C4-2B (cell line): Measurements from ENCODE around the gene DBNL.

Experiments used
- ZFX ChIP-seq: fragments of 450-650 bp; IDR thresholded peaks from 2 replicates; pipeline ENCODE4 v1.6.1; 2017
- TF ChIP-seq, protein P1 (sequence below): fragments of 450-650 bp; conservative IDR thresholded peaks from 2 replicates; pipeline ENCODE4 v1.5.1; 2017; ENCODE audit warnings: mild to moderate bottlenecking

DNA sequence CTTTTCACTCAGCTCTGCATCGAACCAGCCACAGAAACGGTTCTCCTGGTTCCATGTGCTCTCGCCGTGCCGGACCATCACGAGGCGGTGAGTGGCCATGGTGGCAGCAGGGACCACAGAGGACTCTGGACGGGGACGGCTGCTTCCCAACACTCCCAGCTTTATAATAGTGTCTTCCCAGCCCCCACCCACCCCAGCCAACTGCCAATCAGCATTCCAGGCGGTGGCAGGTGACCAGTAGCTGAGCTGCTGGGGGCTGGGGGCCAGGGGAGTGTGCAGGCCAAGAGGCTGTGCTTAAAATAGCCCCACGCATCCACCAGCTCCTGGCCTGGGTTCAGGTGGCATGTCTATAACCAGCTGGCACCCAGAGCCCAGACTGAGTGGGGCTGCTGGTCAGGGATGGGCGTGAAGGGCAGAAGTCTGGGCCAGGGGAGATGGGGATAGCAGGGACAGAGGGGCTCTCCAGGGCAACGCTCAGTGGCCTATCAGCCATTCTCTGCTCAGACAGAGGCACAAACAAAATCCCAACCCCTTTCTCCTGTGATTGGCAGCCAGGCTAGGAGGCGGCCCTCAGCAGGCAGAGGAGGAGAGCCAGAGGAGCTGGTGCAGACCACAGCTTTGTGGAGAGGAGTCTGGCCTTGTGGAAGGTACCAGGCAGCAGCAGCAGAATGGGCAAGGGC lies 21.1 kb downstream of the DBNL start, which contains the start of gene PGAM2:
- TF ChIP-seq, protein P1, sequence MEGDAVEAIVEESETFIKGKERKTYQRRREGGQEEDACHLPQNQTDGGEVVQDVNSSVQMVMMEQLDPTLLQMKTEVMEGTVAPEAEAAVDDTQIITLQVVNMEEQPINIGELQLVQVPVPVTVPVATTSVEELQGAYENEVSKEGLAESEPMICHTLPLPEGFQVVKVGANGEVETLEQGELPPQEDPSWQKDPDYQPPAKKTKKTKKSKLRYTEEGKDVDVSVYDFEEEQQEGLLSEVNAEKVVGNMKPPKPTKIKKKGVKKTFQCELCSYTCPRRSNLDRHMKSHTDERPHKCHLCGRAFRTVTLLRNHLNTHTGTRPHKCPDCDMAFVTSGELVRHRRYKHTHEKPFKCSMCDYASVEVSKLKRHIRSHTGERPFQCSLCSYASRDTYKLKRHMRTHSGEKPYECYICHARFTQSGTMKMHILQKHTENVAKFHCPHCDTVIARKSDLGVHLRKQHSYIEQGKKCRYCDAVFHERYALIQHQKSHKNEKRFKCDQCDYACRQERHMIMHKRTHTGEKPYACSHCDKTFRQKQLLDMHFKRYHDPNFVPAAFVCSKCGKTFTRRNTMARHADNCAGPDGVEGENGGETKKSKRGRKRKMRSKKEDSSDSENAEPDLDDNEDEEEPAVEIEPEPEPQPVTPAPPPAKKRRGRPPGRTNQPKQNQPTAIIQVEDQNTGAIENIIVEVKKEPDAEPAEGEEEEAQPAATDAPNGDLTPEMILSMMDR = no peak
- no peak for TF ChIP-seq ZFX
